HG03175 (cell line): ENCODE results near the gene NTSR2.

Experiments used
- ATAC-seq: cut with Tn5 transposase; IDR thresholded peaks from one replicate; pipeline ENCODE4 v1.9.1; 2021; ENCODE audit warnings: mild to moderate bottlenecking, moderate library complexity; ENCODE audit not compliant: unreplicated experiment

Gene NTSR2

GRCh38 chr2:11669454-11670291 lies at the start of gene NTSR2:
Gene NTSR2 (minus strand): TSS chr2:11670195. CDS start chr2:11670129, 66 bp downstream.
- no peak for ATAC-seq

GRCh38 chr2:11719230-11719977 lies 49.4 kb upstream of the NTSR2 start:
- ATAC-seq = no peak

- no peak for ATAC-seq
Measured at GRCh38 chr2:11718606-11719005, 48.6 kb upstream of the NTSR2 start.

GRCh38 chr2:11717623-11718022 lies 47.6 kb upstream of the NTSR2 start:
- ATAC-seq = no peak

- ATAC-seq = no peak
Measured at GRCh38 chr2:11716689-11717321, 46.8 kb upstream of the NTSR2 start.

- no peak for ATAC-seq
Measured at GRCh38 chr2:11715987-11716652, 46.1 kb upstream of the NTSR2 start.

- no peak for ATAC-seq
Measured at GRCh38 chr2:11713815-11714214, 43.8 kb upstream of the NTSR2 start.

GRCh38 chr2:11712866-11713265 lies 42.9 kb upstream of the NTSR2 start:
- ATAC-seq = no peak

- no peak for ATAC-seq
Measured at GRCh38 chr2:11711751-11712150, 41.8 kb upstream of the NTSR2 start.

- no peak for ATAC-seq
Measured at GRCh38 chr2:11711354-11711716, 41.3 kb upstream of the NTSR2 start.

GRCh38 chr2:11710632-11711353 lies 40.8 kb upstream of the NTSR2 start:
- ATAC-seq = no peak

- no peak for ATAC-seq
Measured at GRCh38 chr2:11710210-11710609, 40.2 kb upstream of the NTSR2 start.

- ATAC-seq = no peak
Measured at GRCh38 chr2:11709293-11709692, 39.3 kb upstream of the NTSR2 start.

GRCh38 chr2:11708106-11708505 lies 38.1 kb upstream of the NTSR2 start:
- ATAC-seq = no peak

GRCh38 chr2:11705711-11706110 lies 35.7 kb upstream of the NTSR2 start:
- no peak for ATAC-seq

- ATAC-seq = no peak
Measured at GRCh38 chr2:11705063-11705462, 35.1 kb upstream of the NTSR2 start.

GRCh38 chr2:11703700-11704099 lies 33.7 kb upstream of the NTSR2 start:
- ATAC-seq = no peak

- ATAC-seq = no peak
Measured at GRCh38 chr2:11702946-11703345, 33.0 kb upstream of the NTSR2 start.

GRCh38 chr2:11701751-11702301 lies 31.8 kb upstream of the NTSR2 start:
- ATAC-seq = no peak

GRCh38 chr2:11701206-11701605 lies 31.2 kb upstream of the NTSR2 start:
- no peak for ATAC-seq
